ENCODE results near the gene SALL1. TPM values are rescaled to one million over a fixed set of nuclear protein-coding genes. Genes with fewer than 3 reads are reported as not detected.

Gene SALL1
- polyA plus RNA-seq, 1 donor from 2014 or later = not detected

- Mint-ChIP-seq H3K36me3 (no peaks in the 10 kb centered on the region), H3K27me3 (peaks cover 48% of the 10 kb centered on the region), H3K27ac (no peak overlapping the region), H3K9me3 (peaks cover 0 to 7% (median 0%) of the 10 kb centered on the region in 3 donors), H3K4me3 (no peak overlapping the region), H3K4me1 (no peaks in the 10 kb centered on the region)
Measured at GRCh38 chr16:51151961-51152663, 1.0 kb upstream of the SALL1 start.

GRCh38 chr16:51151435-51151960 lies 428 bp upstream of the SALL1 start:
- Mint-ChIP-seq H3K27me3 (peaks cover 48% of the 10 kb centered on the region), H3K36me3 (no peaks in the 10 kb centered on the region), H3K4me3 (no peak overlapping the region), H3K9me3 (peaks cover 0 to 7% (median 0%) of the 10 kb centered on the region in 3 donors), H3K27ac (no peak overlapping the region), H3K4me1 (no peaks in the 10 kb centered on the region)

- peaks cover 44% of the 10 kb centered on the region for H3K27me3 Mint-ChIP-seq
- H3K4me1 Mint-ChIP-seq = no peaks in the 10 kb centered on the region
- H3K4me3 Mint-ChIP-seq = peak overlapping the region in 1 of 4 donors; percentile 9
- H3K9me3 Mint-ChIP-seq = peaks cover 0 to 7% (median 0%) of the 10 kb centered on the region in 3 donors
- peak overlapping the region in 1 of 3 donors; percentile 5 for H3K27ac Mint-ChIP-seq
- H3K36me3 Mint-ChIP-seq = no peaks in the 10 kb centered on the region
Measured at GRCh38 chr16:51150165-51150887, 744 bp downstream of the SALL1 start.

GRCh38 chr16:51149721-51150164 lies 1.3 kb downstream of the SALL1 start:
- Mint-ChIP-seq H3K36me3 (no peaks in the 10 kb centered on the region), H3K4me3 (no peak overlapping the region), H3K27me3 (peaks cover 38% of the 10 kb centered on the region)

GRCh38 chr16:51149251-51149661 lies 1.8 kb downstream of the SALL1 start:
- no peak overlapping the region for H3K4me3 Mint-ChIP-seq
- peaks cover 0 to 4% (median 0%) of the 10 kb centered on the region in 3 donors for H3K9me3 Mint-ChIP-seq
- no peaks in the 10 kb centered on the region for H3K4me1 Mint-ChIP-seq
- no peaks in the 10 kb centered on the region for H3K36me3 Mint-ChIP-seq
- no peak overlapping the region for H3K27ac Mint-ChIP-seq
- peaks cover 33% of the 10 kb centered on the region for H3K27me3 Mint-ChIP-seq

More at GRCh38 chr16:51149721-51150164, 1.3 kb downstream of the SALL1 start:
- no peaks in the 10 kb centered on the region for H3K4me1 Mint-ChIP-seq
- H3K9me3 Mint-ChIP-seq = peaks cover 0 to 4% (median 0%) of the 10 kb centered on the region in 3 donors
- peak overlapping the region in 1 of 3 donors; percentile 5 for H3K27ac Mint-ChIP-seq

GRCh38 chr16:51148678-51149228 lies 2.3 kb downstream of the SALL1 start:
- H3K27me3 Mint-ChIP-seq = peaks cover 31% of the 10 kb centered on the region
- no peaks in the 10 kb centered on the region for H3K4me1 Mint-ChIP-seq
- H3K27ac Mint-ChIP-seq = no peak overlapping the region
- H3K36me3 Mint-ChIP-seq = no peaks in the 10 kb centered on the region
- H3K4me3 Mint-ChIP-seq = no peak overlapping the region
- H3K9me3 Mint-ChIP-seq = peaks cover 0 to 4% (median 0%) of the 10 kb centered on the region in 3 donors

- H3K27ac Mint-ChIP-seq = no peak overlapping the region
- H3K36me3 Mint-ChIP-seq = no peaks in the 10 kb centered on the region
- no peak overlapping the region for H3K4me3 Mint-ChIP-seq
- peaks cover 24% of the 10 kb centered on the region for H3K27me3 Mint-ChIP-seq
- no peaks in the 10 kb centered on the region for H3K9me3 Mint-ChIP-seq
- no peaks in the 10 kb centered on the region for H3K4me1 Mint-ChIP-seq
Measured at GRCh38 chr16:51147776-51148677, 3.0 kb downstream of the SALL1 start.

- no peak overlapping the region for H3K27ac Mint-ChIP-seq
- no peak overlapping the region for H3K4me3 Mint-ChIP-seq
- H3K36me3 Mint-ChIP-seq = no peaks in the 10 kb centered on the region
- peaks cover 22% of the 10 kb centered on the region for H3K27me3 Mint-ChIP-seq
- peaks cover 0 to 2% (median 0%) of the 10 kb centered on the region in 3 donors for H3K9me3 Mint-ChIP-seq
- H3K4me1 Mint-ChIP-seq = no peaks in the 10 kb centered on the region
Measured at GRCh38 chr16:51146256-51146924, 4.7 kb downstream of the SALL1 start.

- peaks cover 13% of the 10 kb centered on the region for H3K27me3 Mint-ChIP-seq
- no peak overlapping the region for H3K4me3 Mint-ChIP-seq
- H3K27ac Mint-ChIP-seq = no peak overlapping the region
- H3K9me3 Mint-ChIP-seq = peaks cover 0 to 6% (median 0%) of the 10 kb centered on the region in 3 donors
- H3K4me1 Mint-ChIP-seq = no peaks in the 10 kb centered on the region
- no peaks in the 10 kb centered on the region for H3K36me3 Mint-ChIP-seq
Measured at GRCh38 chr16:51144203-51144602, 6.9 kb downstream of the SALL1 start.

- Mint-ChIP-seq H3K27me3 (peaks cover 7% of the 10 kb centered on the region), H3K9me3 (peaks cover 2 to 9% (median 7%) of the 10 kb centered on the region in 3 donors), H3K36me3 (no peaks in the 10 kb centered on the region), H3K4me1 (no peaks in the 10 kb centered on the region), H3K27ac (no peak overlapping the region), H3K4me3 (no peak overlapping the region)
Measured at GRCh38 chr16:51143196-51143977, 7.7 kb downstream of the SALL1 start.

- Mint-ChIP-seq H3K36me3 (no peaks in the 10 kb centered on the region), H3K4me3 (no peak overlapping the region), H3K9me3 (peaks cover 2 to 10% (median 9%) of the 10 kb centered on the region in 3 donors), H3K4me1 (no peaks in the 10 kb centered on the region), H3K27me3 (peaks cover 3% of the 10 kb centered on the region), H3K27ac (no peak overlapping the region)
Measured at GRCh38 chr16:51141541-51141940, 9.5 kb downstream of the SALL1 start.

- Mint-ChIP-seq H3K36me3 (no peaks in the 10 kb centered on the region), H3K4me3 (no peak overlapping the region), H3K27ac (no peak overlapping the region), H3K27me3 (peaks cover 3% of the 10 kb centered on the region), H3K9me3 (peaks cover 2 to 10% (median 9%) of the 10 kb centered on the region in 3 donors), H3K4me1 (no peaks in the 10 kb centered on the region)
Measured at GRCh38 chr16:51141106-51141505, 10.0 kb downstream of the SALL1 start.

- H3K4me3 Mint-ChIP-seq = no peak overlapping the region
- no peaks in the 10 kb centered on the region for H3K36me3 Mint-ChIP-seq
- H3K9me3 Mint-ChIP-seq = peaks cover 2 to 10% (median 9%) of the 10 kb centered on the region in 3 donors
- peaks cover 4% of the 10 kb centered on the region for H3K27me3 Mint-ChIP-seq
- H3K4me1 Mint-ChIP-seq = no peaks in the 10 kb centered on the region
- no peak overlapping the region for H3K27ac Mint-ChIP-seq
Measured at GRCh38 chr16:51140112-51140511, 11.0 kb downstream of the SALL1 start.
